Skeletal muscle satellite cell (primary cell): ENCODE measurements around the gene TNRC6B.
A peak's percentile ranks its signal among the peaks of the same experiment; 100 is the strongest.

ENCODE experiments used
- H3K27me3 ChIP-seq: 2 replicates; pipeline ENCODE4 v1.7.0; 2013; ENCODE audit warnings: low read length; ENCODE audit not compliant: control insufficient read depth, insufficient read depth
- H3K36me3 ChIP-seq: 2 replicates; pipeline ENCODE4 v1.7.0; 2013; ENCODE audit warnings: mild to moderate bottlenecking, control low read depth, low read length; ENCODE audit not compliant: insufficient read depth
- H3K4me1 ChIP-seq: 2 replicates; pipeline ENCODE4 v1.7.0; 2013; ENCODE audit warnings: low read length; ENCODE audit not compliant: control insufficient read depth, insufficient read depth
- H3K4me2 ChIP-seq: 2 replicates; pipeline ENCODE4 v1.7.0; 2013; ENCODE audit warnings: mild to moderate bottlenecking, low read length
- H3K4me3 ChIP-seq: 2 replicates; pipeline ENCODE4 v1.7.0; 2013; ENCODE audit warnings: low read length
- H3K9ac ChIP-seq: 2 replicates; pipeline ENCODE4 v1.7.0; 2013; ENCODE audit warnings: mild to moderate bottlenecking, low read depth, low read length, moderate library complexity
- H3K9me3 ChIP-seq: replicated peaks from 2 replicates; pipeline ENCODE4 v1.7.0; 2013; ENCODE audit warnings: mild to moderate bottlenecking, control low read depth, low read length

TNRC6B gene

DNA sequence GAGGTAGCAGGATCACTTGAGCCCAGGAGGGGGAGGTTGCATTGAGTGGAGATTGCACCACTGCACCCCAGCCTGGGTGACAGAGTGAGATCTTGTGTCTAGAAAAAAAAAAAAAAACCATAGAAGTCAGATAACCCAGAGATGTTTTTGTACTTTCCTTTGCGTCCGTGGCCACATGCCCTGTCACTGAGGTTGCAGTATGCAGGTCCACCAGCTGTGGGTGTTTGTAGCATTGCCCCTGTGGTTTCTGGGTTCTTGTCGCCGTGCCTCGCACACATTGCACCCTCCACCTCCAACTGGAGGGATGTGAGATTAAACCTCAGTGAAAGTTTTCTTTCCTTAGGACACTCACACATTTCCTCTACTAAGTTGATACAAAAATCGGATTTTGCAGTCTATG is 70.3 kb downstream of the TNRC6B start:
- Histone ChIP-seq H3K4me2 (no peak overlapping the region), H3K36me3 (peaks cover 9% of the 10 kb centered on the region), H3K9ac (no peak overlapping the region), H3K4me1 (no peaks in the 10 kb centered on the region), H3K9me3 (no peaks in the 10 kb centered on the region), H3K27me3 (no peaks in the 10 kb centered on the region), H3K4me3 (no peak overlapping the region)

DNA sequence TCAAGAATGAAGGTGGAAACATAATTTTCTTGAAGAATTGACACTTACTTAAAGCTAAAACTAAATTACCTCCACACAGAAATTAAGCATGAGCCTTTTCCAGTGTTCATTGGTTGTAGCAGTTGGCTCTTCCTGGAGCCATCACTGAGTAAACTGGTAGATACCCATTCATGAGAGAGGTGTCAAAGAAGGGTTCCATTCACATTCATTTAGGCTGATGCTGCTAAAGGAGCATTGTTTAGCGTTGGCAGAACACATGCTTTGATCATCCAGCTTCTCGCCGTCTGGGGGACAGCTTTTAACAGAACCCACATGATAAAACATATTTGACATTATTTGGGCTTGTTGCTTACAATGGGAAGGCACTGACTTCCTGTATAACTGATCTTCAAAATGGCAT is 71.6 kb downstream of the TNRC6B start:
- no peaks in the 10 kb centered on the region for H3K9me3 ChIP-seq
- no peak overlapping the region for H3K9ac ChIP-seq
- H3K36me3 ChIP-seq = peaks cover 9% of the 10 kb centered on the region
- H3K27me3 ChIP-seq = no peaks in the 10 kb centered on the region
- H3K4me2 ChIP-seq = no peak overlapping the region
- H3K4me1 ChIP-seq = no peaks in the 10 kb centered on the region
- H3K4me3 ChIP-seq = no peak overlapping the region

DNA sequence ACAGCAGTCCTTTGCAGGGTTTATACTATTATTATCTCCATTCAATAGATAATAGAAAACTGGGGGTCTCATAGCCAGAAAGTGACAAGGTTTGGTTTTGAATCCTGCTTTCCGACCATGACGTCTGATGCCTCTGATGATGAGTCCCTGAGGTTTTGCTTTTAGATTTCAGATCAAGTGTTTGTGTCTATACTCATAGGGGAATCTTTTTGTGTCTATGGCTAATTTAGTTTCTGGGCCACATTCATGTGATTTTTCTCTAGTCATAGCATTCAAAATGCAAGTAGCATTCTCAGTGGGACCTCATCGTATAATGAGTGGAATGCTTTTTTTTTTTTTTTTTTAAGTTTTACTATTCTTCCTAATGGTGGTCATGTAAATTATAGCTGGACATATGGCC is 72.9 kb downstream of the TNRC6B start:
- H3K4me3 ChIP-seq = no peak overlapping the region
- no peak overlapping the region for H3K9ac ChIP-seq
- H3K27me3 ChIP-seq = no peaks in the 10 kb centered on the region
- no peaks in the 10 kb centered on the region for H3K4me1 ChIP-seq
- H3K4me2 ChIP-seq = no peak overlapping the region
- no peaks in the 10 kb centered on the region for H3K9me3 ChIP-seq
- H3K36me3 ChIP-seq = peaks cover 9% of the 10 kb centered on the region

DNA sequence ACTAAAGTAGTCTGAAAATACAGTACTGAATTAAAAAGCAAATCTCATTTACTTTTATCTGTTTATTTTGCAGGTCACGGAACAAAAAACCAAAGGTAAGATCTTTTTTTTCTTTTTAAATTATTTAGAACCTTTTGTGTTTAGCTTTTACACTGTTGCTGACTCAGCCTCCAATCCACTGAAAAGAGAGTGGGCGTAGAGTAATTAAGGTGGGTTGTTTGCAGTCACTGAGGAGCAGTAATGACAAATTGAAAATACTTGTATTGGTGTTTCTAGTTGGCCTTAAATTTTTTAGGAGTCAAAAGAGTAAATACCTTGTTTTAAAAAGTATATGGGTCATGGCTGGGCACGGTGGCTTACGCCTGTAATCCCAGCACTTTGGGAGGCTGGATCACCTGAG is 73.4 kb downstream of the TNRC6B start:
- Histone ChIP-seq H3K36me3 (peaks cover 9% of the 10 kb centered on the region), H3K9ac (no peak overlapping the region), H3K9me3 (no peaks in the 10 kb centered on the region), H3K4me1 (no peaks in the 10 kb centered on the region), H3K27me3 (no peaks in the 10 kb centered on the region), H3K4me3 (no peak overlapping the region), H3K4me2 (no peak overlapping the region)

DNA sequence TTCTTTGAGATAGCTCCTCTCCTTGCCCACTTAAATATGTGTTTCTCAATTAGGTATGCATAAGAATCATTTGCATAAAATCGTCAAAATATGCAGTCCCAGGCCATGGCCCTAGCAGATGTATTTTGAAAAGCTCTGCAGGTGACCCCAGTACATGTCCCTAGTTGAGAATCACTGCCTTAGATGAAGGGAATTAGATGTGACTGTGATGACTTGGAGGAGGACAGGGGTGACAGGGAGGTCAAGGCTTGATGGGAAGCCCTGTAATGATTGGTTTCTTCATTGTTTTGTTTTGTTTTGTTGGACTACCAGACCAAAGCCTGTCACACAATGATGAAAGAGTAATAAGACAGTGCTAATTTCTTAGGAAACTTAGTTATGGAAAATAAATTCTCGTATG is 74.4 kb downstream of the TNRC6B start:
- Histone ChIP-seq H3K4me1 (no peaks in the 10 kb centered on the region), H3K9ac (no peak overlapping the region), H3K9me3 (no peaks in the 10 kb centered on the region), H3K36me3 (peaks cover 4% of the 10 kb centered on the region), H3K4me2 (no peak overlapping the region), H3K27me3 (no peaks in the 10 kb centered on the region), H3K4me3 (no peak overlapping the region)

DNA sequence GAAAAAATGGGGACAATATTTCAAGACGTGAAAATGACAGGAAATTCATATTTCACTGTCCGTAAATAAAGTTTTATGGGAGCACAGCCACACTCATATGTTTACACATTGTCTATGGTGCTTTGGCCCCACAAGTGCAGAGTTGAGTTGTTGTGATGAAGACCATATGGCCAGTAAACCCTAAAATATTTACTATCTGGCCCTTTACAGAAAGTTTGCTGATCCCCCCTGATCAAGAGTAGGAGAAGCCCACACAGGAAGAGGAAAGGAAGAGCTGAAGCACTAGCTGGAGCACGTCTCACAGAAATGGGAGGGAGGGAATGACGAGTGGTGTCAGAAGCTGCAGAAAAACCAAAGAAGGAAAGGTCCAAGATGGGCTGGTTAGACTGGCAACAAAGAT is 78.8 kb downstream of the TNRC6B start:
- no peaks in the 10 kb centered on the region for H3K27me3 ChIP-seq
- H3K36me3 ChIP-seq = no peaks in the 10 kb centered on the region
- no peaks in the 10 kb centered on the region for H3K9me3 ChIP-seq
- peaks cover 24% of the 10 kb centered on the region for H3K4me1 ChIP-seq
- no peak overlapping the region for H3K9ac ChIP-seq
- H3K4me2 ChIP-seq = no peak overlapping the region
- H3K4me3 ChIP-seq = no peak overlapping the region

DNA sequence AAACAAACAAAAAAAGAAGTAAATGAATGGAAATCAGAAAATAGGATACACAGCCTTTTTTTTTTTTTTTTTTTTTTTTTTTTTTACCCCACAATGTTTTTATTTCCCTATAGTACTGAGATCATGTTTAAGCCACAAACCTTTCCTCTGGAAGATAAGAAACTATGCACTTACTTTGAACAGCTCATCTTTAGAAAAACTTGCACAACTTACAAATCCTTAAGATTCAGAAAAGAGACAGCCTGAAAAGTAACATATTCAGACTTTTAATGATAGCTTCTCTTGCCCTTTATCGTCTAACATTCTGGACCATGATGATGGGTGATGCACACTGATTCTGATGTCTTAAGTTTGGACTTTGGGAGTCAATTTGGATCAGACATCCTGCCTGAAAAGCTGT is 80.3 kb downstream of the TNRC6B start:
- Histone ChIP-seq H3K4me2 (peak overlapping the region; percentile 63), H3K27me3 (no peaks in the 10 kb centered on the region), H3K9ac (peak overlapping the region; percentile 39), H3K9me3 (no peaks in the 10 kb centered on the region), H3K36me3 (peaks cover 5% of the 10 kb centered on the region), H3K4me1 (peaks cover 24% of the 10 kb centered on the region), H3K4me3 (no peak overlapping the region)

DNA sequence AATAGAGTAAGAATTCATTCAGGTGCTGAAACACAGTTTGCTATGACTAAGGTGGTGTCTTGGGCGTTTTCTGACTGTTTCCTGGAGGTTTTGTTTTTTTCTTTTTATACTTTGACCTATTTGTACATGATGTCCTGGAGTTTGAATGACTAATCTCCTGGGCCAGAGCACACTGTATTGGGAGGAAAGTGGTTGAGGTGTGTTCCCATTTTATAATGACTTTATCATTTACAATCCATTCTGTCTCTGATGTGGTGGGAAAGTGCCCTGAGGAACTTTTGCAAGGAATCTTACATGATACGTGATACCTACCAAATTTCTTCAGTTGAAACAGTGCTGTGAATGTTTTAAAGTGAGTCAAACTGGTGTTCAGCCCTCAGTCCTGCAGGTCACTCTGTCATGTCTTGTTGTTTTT is 80.8 kb downstream of the TNRC6B start:
- peak overlapping the region; percentile 18 for H3K4me3 ChIP-seq
- peaks cover 24% of the 10 kb centered on the region for H3K4me1 ChIP-seq
- no peaks in the 10 kb centered on the region for H3K9me3 ChIP-seq
- peaks cover 5% of the 10 kb centered on the region for H3K36me3 ChIP-seq
- H3K27me3 ChIP-seq = no peaks in the 10 kb centered on the region
- peak overlapping the region; percentile 39 for H3K9ac ChIP-seq
- peak overlapping the region; percentile 63 for H3K4me2 ChIP-seq

DNA sequence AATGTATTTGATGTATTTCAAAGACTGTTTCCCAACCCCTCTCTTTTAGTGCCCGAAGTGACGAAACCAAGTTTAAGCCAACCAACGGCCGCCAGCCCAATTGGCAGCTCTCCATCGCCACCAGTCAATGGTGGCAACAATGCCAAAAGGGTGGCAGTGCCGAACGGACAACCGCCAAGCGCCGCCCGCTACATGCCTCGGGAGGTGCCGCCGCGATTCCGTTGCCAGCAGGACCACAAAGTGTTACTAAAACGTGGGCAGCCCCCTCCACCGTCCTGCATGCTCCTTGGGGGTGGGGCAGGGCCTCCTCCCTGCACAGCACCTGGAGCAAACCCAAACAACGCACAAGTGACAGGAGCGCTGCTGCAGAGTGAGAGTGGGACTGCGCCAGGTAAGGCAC is 84.1 kb downstream of the TNRC6B start:
- Histone ChIP-seq H3K9ac (no peak overlapping the region), H3K9me3 (no peaks in the 10 kb centered on the region), H3K36me3 (peaks cover 34% of the 10 kb centered on the region), H3K4me3 (no peak overlapping the region), H3K4me1 (peaks cover 30% of the 10 kb centered on the region), H3K27me3 (no peaks in the 10 kb centered on the region), H3K4me2 (no peak overlapping the region)

DNA sequence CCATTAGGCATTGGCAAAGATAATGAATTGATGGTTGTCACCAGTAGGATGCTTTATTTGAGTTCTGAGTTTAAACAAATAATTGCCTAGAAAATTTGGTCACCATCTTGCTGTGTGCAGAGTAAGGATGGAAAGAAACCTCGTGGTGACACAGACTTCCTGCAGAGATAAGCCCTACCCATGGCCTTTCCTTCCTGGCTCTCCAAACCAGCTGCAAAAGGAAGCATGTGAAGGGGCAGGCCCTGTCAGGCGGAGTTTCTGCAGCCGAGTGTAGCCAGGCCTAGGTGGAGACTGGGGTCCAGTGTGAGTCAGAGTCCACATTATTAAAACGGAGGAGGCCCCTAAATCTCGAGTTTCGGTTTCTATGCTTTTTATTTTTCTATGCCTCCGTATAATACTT is 85.5 kb downstream of the TNRC6B start:
- H3K36me3 ChIP-seq = peaks cover 41% of the 10 kb centered on the region
- no peaks in the 10 kb centered on the region for H3K9me3 ChIP-seq
- no peak overlapping the region for H3K9ac ChIP-seq
- no peak overlapping the region for H3K4me2 ChIP-seq
- no peaks in the 10 kb centered on the region for H3K27me3 ChIP-seq
- H3K4me1 ChIP-seq = peaks cover 23% of the 10 kb centered on the region
- no peak overlapping the region for H3K4me3 ChIP-seq

DNA sequence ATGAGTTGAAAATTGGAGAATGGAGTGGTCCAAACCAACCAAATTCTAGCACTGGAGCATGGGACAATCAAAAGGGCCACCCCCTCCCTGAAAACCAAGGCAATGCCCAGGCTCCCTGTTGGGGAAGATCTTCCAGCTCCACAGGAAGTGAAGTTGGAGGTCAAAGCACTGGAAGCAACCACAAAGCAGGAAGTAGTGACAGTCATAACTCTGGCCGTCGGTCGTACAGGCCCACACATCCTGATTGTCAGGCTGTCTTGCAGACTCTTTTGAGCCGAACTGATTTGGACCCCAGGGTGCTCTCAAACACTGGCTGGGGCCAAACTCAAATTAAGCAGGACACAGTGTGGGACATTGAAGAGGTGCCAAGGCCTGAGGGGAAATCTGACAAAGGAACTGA is 88.1 kb downstream of the TNRC6B start:
- no peaks in the 10 kb centered on the region for H3K27me3 ChIP-seq
- H3K4me1 ChIP-seq = peaks cover 6% of the 10 kb centered on the region
- H3K4me2 ChIP-seq = no peak overlapping the region
- no peak overlapping the region for H3K4me3 ChIP-seq
- no peaks in the 10 kb centered on the region for H3K9me3 ChIP-seq
- peaks cover 41% of the 10 kb centered on the region for H3K36me3 ChIP-seq
- H3K9ac ChIP-seq = no peak overlapping the region

DNA sequence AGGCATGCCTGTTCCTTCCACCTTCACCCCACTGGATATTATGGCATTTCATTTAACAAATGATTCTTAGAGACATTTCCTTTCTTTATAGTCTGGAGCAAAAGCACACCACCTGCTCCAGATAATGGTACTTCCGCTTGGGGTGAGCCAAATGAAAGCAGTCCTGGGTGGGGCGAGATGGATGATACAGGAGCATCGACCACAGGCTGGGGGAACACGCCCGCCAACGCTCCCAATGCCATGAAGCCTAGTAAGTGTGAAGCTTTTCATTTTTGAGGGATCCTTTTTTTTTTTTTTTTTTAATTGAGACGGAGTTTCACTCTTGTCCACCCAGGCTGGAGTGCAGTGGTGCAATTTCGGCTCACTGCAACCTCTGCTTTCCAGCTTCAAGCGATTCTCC is 92.3 kb downstream of the TNRC6B start:
- H3K4me3 ChIP-seq = no peak overlapping the region
- no peak overlapping the region for H3K4me2 ChIP-seq
- peaks cover 33% of the 10 kb centered on the region for H3K36me3 ChIP-seq
- H3K9ac ChIP-seq = no peak overlapping the region
- no peaks in the 10 kb centered on the region for H3K27me3 ChIP-seq
- H3K9me3 ChIP-seq = no peaks in the 10 kb centered on the region
- H3K4me1 ChIP-seq = peaks cover 6% of the 10 kb centered on the region
